ENCODE measurements around the gene VTI1A. TPM values are rescaled to one million over a fixed set of nuclear protein-coding genes. Genes with fewer than 3 reads are reported as not detected.

Gene VTI1A
- total and polyA plus RNA-seq, 9 of the 15 experiments (the other 6 are each of a cell fraction or from before 2014, with no cell fraction given): 9.3 to 21.4 (median 16.0) TPM

DNA sequence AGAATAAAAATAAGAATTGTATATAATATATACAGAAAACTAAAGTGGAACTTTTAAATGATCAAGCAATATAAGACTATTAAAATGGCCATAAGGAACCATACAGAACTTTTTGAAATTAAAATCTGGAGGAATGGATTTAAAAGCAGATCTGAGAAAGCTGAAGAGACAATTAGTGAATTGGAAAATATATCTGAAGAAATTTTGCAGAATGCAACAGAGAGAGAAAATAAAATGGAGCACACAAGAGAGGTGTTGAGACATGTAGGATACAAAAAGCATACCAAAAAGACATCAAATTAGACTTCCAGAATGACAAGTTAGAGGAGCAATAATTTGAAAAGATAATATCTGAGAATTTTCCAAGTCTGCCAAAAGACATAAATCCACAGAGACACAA lies 169.6 kb downstream of the VTI1A start:
- intact Hi-C loops (cut with micrococcal nuclease) (no loop called here), in situ Hi-C loops (cut with MboI) (no loop called here)
- FAIRE-seq: no peak
- H3K4me1 ChIP-seq (replicated peaks in 1 of 2; ENCODE audit: control insufficient read depth in 2 of 2, insufficient read depth in 2 of 2, low read length in 2 of 2): no peaks in the 10 kb centered on the region
- H3K27ac ChIP-seq (ENCODE audit: extremely low read depth, low read depth, low read length): no peak overlapping the region
- no peaks in the 10 kb centered on the region for H3K9me1 ChIP-seq (ENCODE audit: control insufficient read depth, insufficient read depth, low read length)
- no peaks in the 10 kb centered on the region for H3K36me3 ChIP-seq (ENCODE audit: control insufficient read depth, insufficient read depth, low read length)
- POLR2A ChIA-PET: no interaction called here
- H3K4me3 ChIP-seq: no peak overlapping the region
- BruUV-seq (replicated peaks): no TSS peak
- no peaks in the 10 kb centered on the region for H3K27me3 ChIP-seq (ENCODE audit: control insufficient read depth in 2 of 2, insufficient read depth in 2 of 2, low read length in 2 of 2)
- H3K79me2 ChIP-seq (ENCODE audit: control insufficient read depth, insufficient read depth, low read length): no peaks in the 10 kb centered on the region
- DNase-seq (ENCODE audit: extremely low read depth in 1 of 4, low spot score in 3 of 4): no peak
- no peak overlapping the region for H3K9ac ChIP-seq (ENCODE audit: insufficient read depth in 1 of 2, low read depth in 2 of 2, low read length in 2 of 2)
- CTCF ChIA-PET (ENCODE audit: low intra/inter-chr PET ratio): no interaction called here
- no peak overlapping the region for H3K4me2 ChIP-seq (ENCODE audit: insufficient read depth, low read length)
- no peaks in the 10 kb centered on the region for H3K9me3 ChIP-seq (replicated peaks; ENCODE audit: control insufficient read depth, insufficient read depth, low read depth, low read length)
- ATAC-seq: no peak
- no peak overlapping the region for H2AFZ ChIP-seq (ENCODE audit: low read depth, low read length)
- no peaks in the 10 kb centered on the region for H4K20me1 ChIP-seq (replicated peaks; ENCODE audit: control insufficient read depth, insufficient read depth, low read length)
- no peak for TF ChIP-seq YBX1 (IDR thresholded peaks at IDR 0.05)
- TF ChIP-seq HDAC2 (IDR thresholded peaks at IDR 0.05): no peak
- TF ChIP-seq, protein P1, sequence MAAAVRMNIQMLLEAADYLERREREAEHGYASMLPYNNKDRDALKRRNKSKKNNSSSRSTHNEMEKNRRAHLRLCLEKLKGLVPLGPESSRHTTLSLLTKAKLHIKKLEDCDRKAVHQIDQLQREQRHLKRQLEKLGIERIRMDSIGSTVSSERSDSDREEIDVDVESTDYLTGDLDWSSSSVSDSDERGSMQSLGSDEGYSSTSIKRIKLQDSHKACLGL (CRISPR knock-in tag; IDR thresholded peaks at IDR 0.05; ENCODE audit: borderline replicate concordance, poor library complexity, severe bottlenecking): no peak
- no peak for TF ChIP-seq MYBL2 (IDR thresholded peaks at IDR 0.05; ENCODE audit: low read depth)
- TF ChIP-seq MYBL2 (CRISPR knock-in tag; IDR thresholded peaks at IDR 0.05; ENCODE audit: borderline replicate concordance): no peak
- TF ChIP-seq, protein P2, sequence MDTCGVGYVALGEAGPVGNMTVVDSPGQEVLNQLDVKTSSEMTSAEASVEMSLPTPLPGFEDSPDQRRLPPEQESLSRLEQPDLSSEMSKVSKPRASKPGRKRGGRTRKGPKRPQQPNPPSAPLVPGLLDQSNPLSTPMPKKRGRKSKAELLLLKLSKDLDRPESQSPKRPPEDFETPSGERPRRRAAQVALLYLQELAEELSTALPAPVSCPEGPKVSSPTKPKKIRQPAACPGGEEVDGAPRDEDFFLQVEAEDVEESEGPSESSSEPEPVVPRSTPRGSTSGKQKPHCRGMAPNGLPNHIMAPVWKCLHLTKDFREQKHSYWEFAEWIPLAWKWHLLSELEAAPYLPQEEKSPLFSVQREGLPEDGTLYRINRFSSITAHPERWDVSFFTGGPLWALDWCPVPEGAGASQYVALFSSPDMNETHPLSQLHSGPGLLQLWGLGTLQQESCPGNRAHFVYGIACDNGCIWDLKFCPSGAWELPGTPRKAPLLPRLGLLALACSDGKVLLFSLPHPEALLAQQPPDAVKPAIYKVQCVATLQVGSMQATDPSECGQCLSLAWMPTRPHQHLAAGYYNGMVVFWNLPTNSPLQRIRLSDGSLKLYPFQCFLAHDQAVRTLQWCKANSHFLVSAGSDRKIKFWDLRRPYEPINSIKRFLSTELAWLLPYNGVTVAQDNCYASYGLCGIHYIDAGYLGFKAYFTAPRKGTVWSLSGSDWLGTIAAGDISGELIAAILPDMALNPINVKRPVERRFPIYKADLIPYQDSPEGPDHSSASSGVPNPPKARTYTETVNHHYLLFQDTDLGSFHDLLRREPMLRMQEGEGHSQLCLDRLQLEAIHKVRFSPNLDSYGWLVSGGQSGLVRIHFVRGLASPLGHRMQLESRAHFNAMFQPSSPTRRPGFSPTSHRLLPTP (IDR thresholded peaks at IDR 0.05; ENCODE audit: borderline replicate concordance, extremely low read depth, insufficient read length): no peak
- TF ChIP-seq RNF219 (CRISPR knock-in tag; IDR thresholded peaks at IDR 0.05): no peak
- no peak for TF ChIP-seq ZNF408 (CRISPR knock-in tag; IDR thresholded peaks at IDR 0.05; ENCODE audit: low read depth)
- no peak for TF ChIP-seq ZEB2 (IDR thresholded peaks at IDR 0.05)
- TF ChIP-seq KDM4B (IDR thresholded peaks at IDR 0.05; ENCODE audit: borderline replicate concordance in 2 of 2, low read depth in 1 of 2): no peak
- no peak for TF ChIP-seq NFE2L1 (tag; IDR thresholded peaks at IDR 0.05; ENCODE audit: borderline replicate concordance, low read depth)
- TF ChIP-seq, protein P3, sequence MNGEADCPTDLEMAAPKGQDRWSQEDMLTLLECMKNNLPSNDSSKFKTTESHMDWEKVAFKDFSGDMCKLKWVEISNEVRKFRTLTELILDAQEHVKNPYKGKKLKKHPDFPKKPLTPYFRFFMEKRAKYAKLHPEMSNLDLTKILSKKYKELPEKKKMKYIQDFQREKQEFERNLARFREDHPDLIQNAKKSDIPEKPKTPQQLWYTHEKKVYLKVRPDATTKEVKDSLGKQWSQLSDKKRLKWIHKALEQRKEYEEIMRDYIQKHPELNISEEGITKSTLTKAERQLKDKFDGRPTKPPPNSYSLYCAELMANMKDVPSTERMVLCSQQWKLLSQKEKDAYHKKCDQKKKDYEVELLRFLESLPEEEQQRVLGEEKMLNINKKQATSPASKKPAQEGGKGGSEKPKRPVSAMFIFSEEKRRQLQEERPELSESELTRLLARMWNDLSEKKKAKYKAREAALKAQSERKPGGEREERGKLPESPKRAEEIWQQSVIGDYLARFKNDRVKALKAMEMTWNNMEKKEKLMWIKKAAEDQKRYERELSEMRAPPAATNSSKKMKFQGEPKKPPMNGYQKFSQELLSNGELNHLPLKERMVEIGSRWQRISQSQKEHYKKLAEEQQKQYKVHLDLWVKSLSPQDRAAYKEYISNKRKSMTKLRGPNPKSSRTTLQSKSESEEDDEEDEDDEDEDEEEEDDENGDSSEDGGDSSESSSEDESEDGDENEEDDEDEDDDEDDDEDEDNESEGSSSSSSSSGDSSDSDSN (IDR thresholded peaks at IDR 0.05; ENCODE audit: borderline replicate concordance in 1 of 2, low read depth in 2 of 2, low read length in 2 of 2): no peak
- TF ChIP-seq FOXP1 (CRISPR knock-in tag; IDR thresholded peaks at IDR 0.05): no peak
- TF ChIP-seq SIN3B (IDR thresholded peaks at IDR 0.05; ENCODE audit: low read depth): no peak
- TF ChIP-seq XRCC5 (IDR thresholded peaks at IDR 0.05; ENCODE audit: low read depth, low read length): no peak
- TF ChIP-seq KLF13 (tag; IDR thresholded peaks at IDR 0.05; ENCODE audit: borderline replicate concordance, low read depth): no peak

Data from K562 (cell line).